Measurements from ENCODE around the gene SIRPA. TPM values are rescaled to one million over a fixed set of nuclear protein-coding genes. Genes with fewer than 3 reads are reported as not detected.

SIRPA gene
- polyA plus RNA-seq, 1 donor from 2014 or later, result 8.0 TPM

DNA sequence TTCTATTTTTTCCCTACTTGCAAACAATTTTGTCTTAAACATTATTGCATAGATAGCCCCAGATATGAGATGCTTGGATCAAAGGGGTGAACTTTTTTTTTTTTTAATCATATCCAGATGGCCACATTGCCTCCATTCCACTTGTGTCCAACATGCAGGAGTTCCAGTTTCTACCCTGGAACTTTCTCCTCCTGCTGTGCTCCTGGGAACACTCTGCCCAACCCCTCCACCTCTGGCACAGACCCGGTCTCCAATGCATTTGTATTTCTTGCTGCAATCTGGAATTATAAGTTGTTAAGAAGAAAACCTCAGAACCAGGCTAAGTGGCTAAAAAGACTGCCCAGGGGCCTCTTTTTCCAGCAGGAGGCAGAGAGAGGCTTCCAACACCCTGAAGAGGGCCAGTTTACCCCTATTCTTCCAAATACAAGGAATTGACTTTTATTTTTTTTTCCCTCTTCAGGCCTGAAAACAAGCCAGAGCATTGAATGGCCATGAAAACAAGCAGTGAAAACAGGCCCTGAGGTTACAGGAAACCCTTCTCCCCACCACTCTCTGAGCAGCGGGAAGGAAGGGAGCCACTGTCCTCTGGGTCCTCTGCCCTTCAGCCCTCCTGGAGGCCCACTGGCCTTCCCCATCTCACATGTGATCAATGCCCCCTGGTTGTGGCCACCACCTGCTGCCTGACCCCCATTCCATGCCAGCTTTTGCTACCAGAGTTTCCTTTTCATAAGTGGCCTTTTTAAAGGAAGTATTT, 54.3 kb downstream of the SIRPA start:
- Histone ChIP-seq H2AFZ (ENCODE audit: low read depth, low read length) (no peak overlapping the region), H3K9me3 (ENCODE audit: low read length) (no peaks in the 10 kb centered on the region), H3K4me2 (ENCODE audit: low read length) (no peak overlapping the region), H3K27ac (ENCODE audit: low read length) (no peak overlapping the region), H3K79me2 (replicated peaks; ENCODE audit: insufficient read depth, low read length) (no peaks in the 10 kb centered on the region), H3K27me3 (ENCODE audit: insufficient read depth, low read depth, low read length) (peaks cover 22% of the 10 kb centered on the region), H3K9me2 (ENCODE audit: insufficient read depth, low read length) (no peaks in the 10 kb centered on the region), H3K36me3 (ENCODE audit: insufficient read depth, low read length) (no peaks in the 10 kb centered on the region), H3K9ac (ENCODE audit: low read length) (no peak overlapping the region), H4K20me1 (ENCODE audit: insufficient read depth) (no peaks in the 10 kb centered on the region), H3K4me3 (ENCODE audit: low read length) (no peak overlapping the region), H3F3A (ENCODE audit: insufficient read depth, low read length, poor library complexity, severe bottlenecking) (no peaks in the 10 kb centered on the region)
- TF ChIP-seq, protein P1, sequence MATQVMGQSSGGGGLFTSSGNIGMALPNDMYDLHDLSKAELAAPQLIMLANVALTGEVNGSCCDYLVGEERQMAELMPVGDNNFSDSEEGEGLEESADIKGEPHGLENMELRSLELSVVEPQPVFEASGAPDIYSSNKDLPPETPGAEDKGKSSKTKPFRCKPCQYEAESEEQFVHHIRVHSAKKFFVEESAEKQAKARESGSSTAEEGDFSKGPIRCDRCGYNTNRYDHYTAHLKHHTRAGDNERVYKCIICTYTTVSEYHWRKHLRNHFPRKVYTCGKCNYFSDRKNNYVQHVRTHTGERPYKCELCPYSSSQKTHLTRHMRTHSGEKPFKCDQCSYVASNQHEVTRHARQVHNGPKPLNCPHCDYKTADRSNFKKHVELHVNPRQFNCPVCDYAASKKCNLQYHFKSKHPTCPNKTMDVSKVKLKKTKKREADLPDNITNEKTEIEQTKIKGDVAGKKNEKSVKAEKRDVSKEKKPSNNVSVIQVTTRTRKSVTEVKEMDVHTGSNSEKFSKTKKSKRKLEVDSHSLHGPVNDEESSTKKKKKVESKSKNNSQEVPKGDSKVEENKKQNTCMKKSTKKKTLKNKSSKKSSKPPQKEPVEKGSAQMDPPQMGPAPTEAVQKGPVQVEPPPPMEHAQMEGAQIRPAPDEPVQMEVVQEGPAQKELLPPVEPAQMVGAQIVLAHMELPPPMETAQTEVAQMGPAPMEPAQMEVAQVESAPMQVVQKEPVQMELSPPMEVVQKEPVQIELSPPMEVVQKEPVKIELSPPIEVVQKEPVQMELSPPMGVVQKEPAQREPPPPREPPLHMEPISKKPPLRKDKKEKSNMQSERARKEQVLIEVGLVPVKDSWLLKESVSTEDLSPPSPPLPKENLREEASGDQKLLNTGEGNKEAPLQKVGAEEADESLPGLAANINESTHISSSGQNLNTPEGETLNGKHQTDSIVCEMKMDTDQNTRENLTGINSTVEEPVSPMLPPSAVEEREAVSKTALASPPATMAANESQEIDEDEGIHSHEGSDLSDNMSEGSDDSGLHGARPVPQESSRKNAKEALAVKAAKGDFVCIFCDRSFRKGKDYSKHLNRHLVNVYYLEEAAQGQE (IDR thresholded peaks at IDR 0.05; ENCODE audit: borderline replicate concordance), result no peak
- TF ChIP-seq SMC3 (conservative IDR thresholded peaks at IDR 0.05; ENCODE audit: poor library complexity) (no peak), POLR2AphosphoS5 (IDR thresholded peaks at IDR 0.05) (no peak)

DNA sequence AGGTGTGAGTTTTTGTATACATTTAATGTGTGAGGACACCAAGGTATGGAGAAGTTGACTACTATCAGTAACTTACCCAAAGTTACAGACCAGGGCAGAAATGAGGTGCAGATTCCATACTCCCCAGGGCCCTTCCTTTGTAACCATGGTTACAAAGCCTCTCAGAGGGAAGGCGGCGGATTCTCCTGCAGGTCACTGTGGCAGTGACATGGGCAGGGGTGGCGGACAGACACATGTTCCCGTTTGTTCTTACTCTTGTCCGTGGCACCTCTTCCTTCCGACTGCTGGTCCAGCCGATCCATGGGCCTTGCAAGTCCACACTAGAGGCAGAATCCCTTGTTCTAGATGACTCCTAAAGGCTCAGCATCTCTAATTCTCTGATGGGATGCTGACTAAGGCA, 55.6 kb downstream of the SIRPA start:
- no peaks in the 10 kb centered on the region for H3K9me2 ChIP-seq (ENCODE audit: insufficient read depth, low read length)
- no peaks in the 10 kb centered on the region for H3K36me3 ChIP-seq (ENCODE audit: insufficient read depth, low read length)
- H3K4me2 ChIP-seq (ENCODE audit: low read length), result no peak overlapping the region
- H3K27me3 ChIP-seq (ENCODE audit: insufficient read depth, low read depth, low read length), result peaks cover 20% of the 10 kb centered on the region
- no peaks in the 10 kb centered on the region for H3F3A ChIP-seq (ENCODE audit: insufficient read depth, low read length, poor library complexity, severe bottlenecking)
- TF ChIP-seq EP300 (conservative IDR thresholded peaks at IDR 0.05; ENCODE audit: poor library complexity, severe bottlenecking) (no peak), TAF1 (IDR thresholded peaks at IDR 0.05; ENCODE audit: low read depth) (no peak), EZH2 (IDR thresholded peaks at IDR 0.05; ENCODE audit: borderline replicate concordance, insufficient read depth, low read length, poor library complexity, severe bottlenecking) (no peak), POLR2AphosphoS5 (IDR thresholded peaks at IDR 0.05) (no peak), RAD21 (conservative IDR thresholded peaks at IDR 0.05) (no peak), SMC3 (conservative IDR thresholded peaks at IDR 0.05; ENCODE audit: poor library complexity) (no peak), MXI1 (conservative IDR thresholded peaks at IDR 0.05; ENCODE audit: poor library complexity, severe bottlenecking) (no peak)
- TF ChIP-seq, protein P2, sequence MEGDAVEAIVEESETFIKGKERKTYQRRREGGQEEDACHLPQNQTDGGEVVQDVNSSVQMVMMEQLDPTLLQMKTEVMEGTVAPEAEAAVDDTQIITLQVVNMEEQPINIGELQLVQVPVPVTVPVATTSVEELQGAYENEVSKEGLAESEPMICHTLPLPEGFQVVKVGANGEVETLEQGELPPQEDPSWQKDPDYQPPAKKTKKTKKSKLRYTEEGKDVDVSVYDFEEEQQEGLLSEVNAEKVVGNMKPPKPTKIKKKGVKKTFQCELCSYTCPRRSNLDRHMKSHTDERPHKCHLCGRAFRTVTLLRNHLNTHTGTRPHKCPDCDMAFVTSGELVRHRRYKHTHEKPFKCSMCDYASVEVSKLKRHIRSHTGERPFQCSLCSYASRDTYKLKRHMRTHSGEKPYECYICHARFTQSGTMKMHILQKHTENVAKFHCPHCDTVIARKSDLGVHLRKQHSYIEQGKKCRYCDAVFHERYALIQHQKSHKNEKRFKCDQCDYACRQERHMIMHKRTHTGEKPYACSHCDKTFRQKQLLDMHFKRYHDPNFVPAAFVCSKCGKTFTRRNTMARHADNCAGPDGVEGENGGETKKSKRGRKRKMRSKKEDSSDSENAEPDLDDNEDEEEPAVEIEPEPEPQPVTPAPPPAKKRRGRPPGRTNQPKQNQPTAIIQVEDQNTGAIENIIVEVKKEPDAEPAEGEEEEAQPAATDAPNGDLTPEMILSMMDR (IDR thresholded peaks at IDR 0.05; ENCODE audit: poor library complexity, severe bottlenecking), result no peak
- TF ChIP-seq, protein P1 (IDR thresholded peaks at IDR 0.05; ENCODE audit: borderline replicate concordance), result no peak
- no peak overlapping the region for H3K4me3 ChIP-seq (ENCODE audit: low read length)
- H3K9me3 ChIP-seq (ENCODE audit: low read length), result no peaks in the 10 kb centered on the region
- H2AFZ ChIP-seq (ENCODE audit: low read depth, low read length), result no peak overlapping the region
- no peaks in the 10 kb centered on the region for H3K79me2 ChIP-seq (replicated peaks; ENCODE audit: insufficient read depth, low read length)
- H4K20me1 ChIP-seq (ENCODE audit: insufficient read depth), result no peaks in the 10 kb centered on the region
- H3K27ac ChIP-seq (ENCODE audit: low read length), result no peak overlapping the region
- H3K9ac ChIP-seq (ENCODE audit: low read length), result no peak overlapping the region

Measured in neural cell (in vitro differentiated cells).